GM12872 (cell line): ENCODE data around the gene CLTA.

Experiments used
- TF ChIP-seq, protein P1 (sequence below): IDR thresholded peaks from 3 replicates; pipeline ENCODE4 v1.5.1; 2011; ENCODE audit warnings: low read depth, mild to moderate bottlenecking, low read length, moderate library complexity; ENCODE audit not compliant: insufficient read depth

Gene CLTA

DNA sequence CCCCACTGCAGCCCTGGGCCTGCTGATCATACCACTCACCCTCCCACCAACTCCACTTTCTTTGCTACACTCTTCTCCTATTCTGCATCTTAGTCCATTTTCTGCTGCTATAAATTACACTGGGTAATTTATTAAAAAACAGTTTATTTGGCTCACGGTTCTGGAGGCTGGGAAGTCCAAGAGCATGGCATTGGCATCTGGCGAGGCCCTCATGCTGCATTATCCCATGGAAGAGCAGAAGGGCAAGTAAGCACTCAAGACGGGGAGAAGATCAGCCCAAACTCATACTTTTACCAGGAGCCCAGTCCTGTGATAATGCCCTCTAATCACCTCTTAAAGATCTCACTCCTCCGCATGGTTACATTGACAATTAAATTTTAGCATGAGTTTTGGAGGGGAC is 44.8 kb upstream of the CLTA start:
- TF ChIP-seq, protein P1, sequence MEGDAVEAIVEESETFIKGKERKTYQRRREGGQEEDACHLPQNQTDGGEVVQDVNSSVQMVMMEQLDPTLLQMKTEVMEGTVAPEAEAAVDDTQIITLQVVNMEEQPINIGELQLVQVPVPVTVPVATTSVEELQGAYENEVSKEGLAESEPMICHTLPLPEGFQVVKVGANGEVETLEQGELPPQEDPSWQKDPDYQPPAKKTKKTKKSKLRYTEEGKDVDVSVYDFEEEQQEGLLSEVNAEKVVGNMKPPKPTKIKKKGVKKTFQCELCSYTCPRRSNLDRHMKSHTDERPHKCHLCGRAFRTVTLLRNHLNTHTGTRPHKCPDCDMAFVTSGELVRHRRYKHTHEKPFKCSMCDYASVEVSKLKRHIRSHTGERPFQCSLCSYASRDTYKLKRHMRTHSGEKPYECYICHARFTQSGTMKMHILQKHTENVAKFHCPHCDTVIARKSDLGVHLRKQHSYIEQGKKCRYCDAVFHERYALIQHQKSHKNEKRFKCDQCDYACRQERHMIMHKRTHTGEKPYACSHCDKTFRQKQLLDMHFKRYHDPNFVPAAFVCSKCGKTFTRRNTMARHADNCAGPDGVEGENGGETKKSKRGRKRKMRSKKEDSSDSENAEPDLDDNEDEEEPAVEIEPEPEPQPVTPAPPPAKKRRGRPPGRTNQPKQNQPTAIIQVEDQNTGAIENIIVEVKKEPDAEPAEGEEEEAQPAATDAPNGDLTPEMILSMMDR, result no peak

DNA sequence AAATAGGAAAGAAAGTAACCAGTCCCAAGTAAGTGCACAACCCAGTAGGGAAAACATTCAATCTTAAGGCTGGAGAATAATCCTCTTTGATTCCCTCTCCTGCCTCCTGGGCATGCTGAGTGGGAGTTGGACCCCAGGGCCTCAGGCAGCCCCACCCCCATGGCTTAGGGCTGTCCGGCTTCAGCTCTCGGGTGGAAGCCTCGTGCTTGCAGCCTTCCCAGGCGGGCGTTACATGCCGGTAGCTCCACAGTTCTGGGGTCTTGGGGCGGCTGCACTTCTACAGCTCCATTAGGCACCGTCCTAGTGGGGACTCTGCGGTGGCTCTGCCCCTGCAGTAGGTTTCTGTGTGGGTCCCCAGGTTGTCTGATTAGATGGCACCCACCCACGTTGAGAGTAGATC is 44.1 kb upstream of the CLTA start:
- TF ChIP-seq, protein P1, result no peak

DNA sequence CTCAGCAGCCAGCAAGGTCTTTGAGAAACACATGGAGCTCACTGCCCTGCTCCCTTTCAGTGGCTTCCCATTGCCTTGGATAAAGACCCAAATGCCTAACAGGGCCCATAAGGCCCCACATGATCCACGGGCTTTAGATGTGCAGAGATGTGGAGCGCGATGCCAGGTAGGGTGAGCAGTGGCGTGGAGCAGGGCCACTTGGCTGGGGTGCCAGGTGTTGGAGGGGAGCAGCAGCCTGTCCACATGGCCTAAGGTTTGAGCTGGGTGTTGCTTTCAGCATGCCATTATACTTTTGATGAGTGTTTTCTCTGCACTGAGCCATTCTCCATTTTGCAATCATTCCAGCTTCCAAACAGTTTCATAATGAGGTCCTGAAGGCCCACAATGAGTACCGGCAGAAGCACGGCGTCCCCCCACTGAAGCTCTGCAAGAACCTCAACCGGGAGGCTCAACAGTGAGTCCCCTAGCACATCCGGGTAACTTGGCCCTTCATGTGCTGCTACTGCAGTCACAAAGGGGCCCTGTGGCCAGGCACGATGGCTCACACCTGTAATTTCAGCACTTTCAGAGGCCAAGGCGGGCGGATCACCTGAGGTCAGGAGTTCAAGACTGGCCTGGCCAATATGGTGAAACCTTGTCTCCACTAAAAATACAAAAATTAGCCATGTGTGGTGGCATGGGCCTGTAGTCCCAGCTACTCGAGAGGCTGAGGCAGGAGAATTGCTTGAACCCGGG is 43.1 kb upstream of the CLTA start:
- TF ChIP-seq, protein P1, result no peak

DNA sequence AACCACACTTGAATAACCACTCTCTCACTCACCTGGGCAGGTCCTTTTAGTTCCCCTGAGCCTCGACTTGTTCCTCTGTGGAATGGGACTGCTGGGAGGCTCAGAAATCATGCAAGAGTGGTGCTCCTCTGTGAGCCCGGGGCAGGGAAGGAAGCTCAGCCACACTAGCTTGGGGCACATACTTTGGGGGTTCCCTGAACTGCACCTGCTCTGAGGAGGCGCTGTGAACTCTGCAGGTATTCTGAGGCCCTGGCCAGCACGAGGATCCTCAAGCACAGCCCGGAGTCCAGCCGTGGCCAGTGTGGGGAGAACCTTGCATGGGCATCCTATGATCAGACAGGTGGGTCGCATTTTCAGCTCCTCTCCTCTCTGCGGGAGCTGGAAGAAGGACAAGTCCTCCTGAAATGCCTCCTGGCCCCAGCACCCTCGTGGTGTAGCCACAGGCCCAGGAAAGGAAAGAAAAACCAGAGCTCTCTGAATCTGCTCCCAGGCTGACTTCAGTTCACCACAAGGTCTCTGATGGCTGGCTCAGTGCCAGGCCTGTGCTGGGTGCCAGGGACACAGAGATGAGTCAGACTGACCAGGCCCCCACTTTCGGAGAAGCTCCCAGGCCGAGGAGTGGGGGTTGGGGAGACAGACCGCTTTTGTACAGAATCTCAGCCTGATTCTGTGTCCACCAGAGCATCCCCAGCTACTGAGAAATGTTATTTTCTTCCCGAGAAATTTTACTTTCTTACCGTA is 42.2 kb upstream of the CLTA start:
- TF ChIP-seq, protein P1, result no peak

DNA sequence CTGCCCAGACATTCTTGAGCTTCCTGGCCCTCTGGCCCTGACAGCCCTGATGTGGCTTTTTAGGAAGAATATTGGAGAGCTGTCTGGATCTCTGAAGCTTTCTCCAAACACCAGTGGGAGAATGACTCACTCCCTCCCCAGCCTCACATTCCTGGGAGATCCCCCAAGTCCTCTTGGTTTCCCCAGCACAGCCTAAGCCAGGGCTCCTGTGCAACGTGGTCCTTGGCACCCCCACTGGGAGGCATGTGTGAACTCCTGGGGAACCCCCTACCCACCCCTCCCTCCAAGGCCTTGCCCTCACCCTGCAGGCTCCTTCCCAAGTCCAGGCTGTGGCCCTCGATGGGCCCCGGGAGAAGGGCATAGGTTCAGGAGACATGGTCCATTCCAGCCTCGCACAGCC is 41.5 kb upstream of the CLTA start:
- TF ChIP-seq, protein P1, result no peak

DNA sequence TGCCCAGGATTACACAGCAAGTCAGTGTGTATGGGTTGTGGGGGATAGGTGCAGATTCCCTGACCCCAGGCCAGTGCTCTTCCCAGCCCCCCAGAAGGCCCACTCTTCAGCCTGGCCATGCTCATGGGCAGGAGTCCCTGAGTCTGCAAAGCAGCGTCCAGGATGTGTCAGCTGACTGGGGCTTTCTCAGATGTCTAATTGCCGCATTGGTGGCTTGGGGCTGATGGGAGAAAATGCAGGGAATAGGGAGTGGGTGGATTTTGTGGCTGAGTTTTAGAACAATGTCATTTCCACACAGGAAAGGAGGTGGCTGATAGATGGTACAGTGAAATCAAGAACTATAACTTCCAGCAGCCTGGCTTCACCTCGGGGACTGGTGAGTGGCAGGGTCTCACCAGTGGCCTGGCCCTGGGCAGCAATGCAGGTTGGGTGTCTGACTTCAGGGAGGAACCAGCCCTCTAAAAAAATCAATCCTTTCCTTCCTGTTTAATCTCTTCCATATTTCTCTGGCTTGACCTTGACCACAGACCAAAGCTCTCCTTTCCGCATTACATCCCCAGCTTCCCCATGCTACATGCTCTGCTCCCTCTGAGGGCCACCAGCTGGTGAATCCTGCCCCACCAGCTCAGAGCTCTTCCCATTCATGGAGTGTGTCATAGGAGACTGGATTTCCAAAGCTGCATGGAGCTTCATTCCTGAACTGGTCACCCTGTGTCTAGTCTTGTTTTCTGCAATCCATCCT is 40.0 kb upstream of the CLTA start:
- TF ChIP-seq, protein P1, result no peak
